K562 (cell line): ENCODE results near the gene PIERCE2. TPM values are rescaled to one million over a fixed set of nuclear protein-coding genes. Genes with fewer than 3 reads are reported as not detected.
A peak's percentile ranks its signal among the peaks of the same experiment; 100 is the strongest.

ENCODE experiments used
- ATAC-seq: fragments of 200-7000 bp; cut with Tn5 transposase; 3 replicates; pipeline ENCODE4 v1.9.1; 2020; ENCODE audit warnings: moderate library complexity
- BruUV-seq: library from RNA; stranded (reverse); fragments of 400-500 nt; replicated peaks from 2 replicates; lab custom pipeline; 2021; lab: Mats Ljungman, UMichigan
- CTCF ChIA-PET: fragments of 300-600 bp; formaldehyde crosslinking; extraction: SDS; loops from one replicate; lab custom pipeline; 2021; ENCODE audit warnings: low intra/inter-chr PET ratio; lab: Yijun Ruan, JAX
- POLR2A ChIA-PET: fragments of 300-600, 350-650 bp; sonication (Branson Sonifier 250); formaldehyde crosslinking; extraction: SDS; loops from one replicate; lab custom pipeline; 2021; ENCODE audit warnings: antibody characterized with exemption, inconsistent platforms; lab: Yijun Ruan, JAX
- DNase-seq, 4 experiments: peaks; one replicate each; pipeline versions ENCODE4 v3.0.0 to v3.0.0-alpha.2; 2011 to 2018; ENCODE audit warnings: low spot score in 3 of 4, mixed read lengths in 3 of 4; ENCODE audit errors: extremely low read depth in 1 of 4
- FAIRE-seq: peaks from 2 replicates; lab custom pipeline; 2011; peaks lifted over from hg19 to GRCh38; lab: Jason Lieb, UNC
- H2AFZ ChIP-seq: 2 replicates; pipeline ENCODE4 v1.6.0; 2011; ENCODE audit warnings: low read depth, low read length, control low read depth, inconsistent platforms
- H3K27ac ChIP-seq: fragments of 200-600 bp; 3 replicates; pipeline ENCODE4 v1.8.0; 2011; ENCODE audit warnings: low read depth, mild to moderate bottlenecking, control low read depth, inconsistent platforms, low read length, moderate library complexity, mixed read lengths; ENCODE audit errors: extremely low read depth
- H3K27me3 ChIP-seq, 2 experiments: fragments of 300-600 bp in 1 of 2; 2 replicates in 1 of 2; 3 replicates in 1 of 2; pipeline versions ENCODE4 v1.6.0 to v1.8.0; 2011; ENCODE audit warnings: inconsistent platforms in 2 of 2, low read length in 2 of 2, mild to moderate bottlenecking in 1 of 2, mixed read lengths in 1 of 2, moderate library complexity in 1 of 2; ENCODE audit not compliant: control insufficient read depth in 2 of 2, insufficient read depth in 2 of 2
- H3K36me3 ChIP-seq: fragments of 300-600 bp; 3 replicates; pipeline ENCODE4 v1.8.0; 2011; ENCODE audit warnings: mild to moderate bottlenecking, low read length, inconsistent platforms; ENCODE audit not compliant: control insufficient read depth, insufficient read depth
- H3K4me1 ChIP-seq, 2 experiments: fragments of 200-600 bp in 1 of 2; replicated peaks in 1 of 2; 2 replicates in 1 of 2; 3 replicates in 1 of 2; pipeline versions ENCODE4 v1.5.1 to v1.8.0; 2011; ENCODE audit warnings: inconsistent platforms in 2 of 2, low read length in 2 of 2, mild to moderate bottlenecking in 1 of 2, mixed read lengths in 1 of 2, moderate library complexity in 1 of 2; ENCODE audit not compliant: control insufficient read depth in 2 of 2, insufficient read depth in 2 of 2
- H3K4me2 ChIP-seq: 2 replicates; pipeline ENCODE4 v1.6.1; 2011; ENCODE audit warnings: low read length, control low read depth, inconsistent platforms, mixed read lengths; ENCODE audit not compliant: insufficient read depth
- H3K4me3 ChIP-seq: fragments of 200-600 bp; sonication (generic), shearing (Covaris generic); 2 replicates; pipeline ENCODE4 v1.5.1; 2016; ENCODE audit warnings: control low read depth, inconsistent platforms
- H3K79me2 ChIP-seq: fragments of 200-600 bp; 3 replicates; pipeline ENCODE4 v1.8.0; 2011; ENCODE audit warnings: low read length, inconsistent platforms; ENCODE audit not compliant: control insufficient read depth, insufficient read depth
- H3K9ac ChIP-seq, 2 experiments: 2 replicates each; pipeline versions ENCODE4 v1.6.0 to v1.6.1; 2011; ENCODE audit warnings: low read depth in 2 of 2, low read length in 2 of 2, control low read depth in 1 of 2, inconsistent platforms in 1 of 2, mild to moderate bottlenecking in 1 of 2, mixed read lengths in 1 of 2; ENCODE audit not compliant: insufficient read depth in 1 of 2
- H3K9me1 ChIP-seq: one replicate; pipeline ENCODE4 v1.6.0; 2011; ENCODE audit warnings: inconsistent platforms, mild to moderate bottlenecking, low read length, moderate library complexity; ENCODE audit not compliant: control insufficient read depth, insufficient read depth
- H3K9me3 ChIP-seq: replicated peaks from 2 replicates; pipeline ENCODE4 v1.5.1; 2011; ENCODE audit warnings: low read depth, low read length, inconsistent platforms; ENCODE audit not compliant: control insufficient read depth, insufficient read depth
- H4K20me1 ChIP-seq: replicated peaks from 2 replicates; pipeline ENCODE4 v1.6.1; 2011; ENCODE audit warnings: low read length, inconsistent platforms, mixed read lengths; ENCODE audit not compliant: control insufficient read depth, insufficient read depth
- ETS2 ChIP-seq: IDR thresholded peaks from 2 replicates; pipeline ENCODE4 v1.6.1; 2016; ENCODE audit warnings: borderline replicate concordance, missing genetic modification characterization, mild to moderate bottlenecking, moderate library complexity, missing compliant biosample characterization; ENCODE audit not compliant: poor library complexity, severe bottlenecking
- SIX5 ChIP-seq, 2 experiments: IDR thresholded peaks; 2 replicates each; pipeline ENCODE4 v1.6.1; 2011; ENCODE audit warnings: low read length in 2 of 2, borderline replicate concordance in 1 of 2, low read depth in 1 of 2, mild to moderate bottlenecking in 1 of 2, moderate library complexity in 1 of 2; ENCODE audit not compliant: insufficient read depth in 1 of 2
- ZNF121 ChIP-seq: sonication (generic); formaldehyde crosslinking; conservative IDR thresholded peaks from 2 replicates; pipeline ENCODE4 v1.8.0; 2022; ENCODE audit warnings: missing genetic modification reagents
- WGBS: fragments of 100-300 bp; shearing (Covaris generic); methylation state at CpG from one replicate; pipeline ENCODE4 v1.1.6; 2016; ENCODE audit warnings: low coverage, mixed read lengths; ENCODE audit not compliant: insufficient coverage; ENCODE audit errors: missing lambda C conversion rate; 5-methylcytosine and 5-hydroxymethylcytosine counted together
- in situ Hi-C: fragments of 300-500 bp; cut with MboI; formaldehyde crosslinking; loops from 4 replicates; pipeline ENCODE4 v1.15.0; 2018; ENCODE audit warnings: inconsistent platforms, mixed read lengths
- intact Hi-C: fragments of 100-400 bp; cut with micrococcal nuclease; formaldehyde crosslinking; loops from 2 replicates; pipeline ENCODE4 v1.14.2; 2022
- polyA plus RNA-seq, 8 experiments: library from polyadenylated mRNA; depleted of rRNA in 4 of 8; stranded (reverse) in 5 of 8; unstranded in 3 of 8; fragments of >200 nt; fragmentation: Nextera tagmentation in 2 of 8; fragmentation: Illumina TruSeq in 1 of 8; extraction: Ambion mirVana in 2 of 8; extraction: Trizol in 1 of 8; gene quantifications; 2 replicates each; pipeline versions ENCODE4 v1.2.1 to v1.2.3, GENCODE V29; 2011 to 2014; ENCODE audit warnings: inconsistent platforms in 1 of 8, missing spikeins in 1 of 8
- total RNA-seq, 7 experiments: library from RNA; depleted of rRNA in 6 of 7; stranded (reverse); fragments of >200 nt in 6 of 7; fragmentation: Illumina TruSeq in 2 of 7; extraction: Trizol in 2 of 7; gene quantifications; 2 replicates each; pipeline versions ENCODE4 v1.2.1 to v1.2.3, GENCODE V29; 2011 to 2021; ENCODE audit warnings: low replicate concordance in 1 of 7
- TF ChIP-seq, protein P1 (sequence below): sonication (generic); formaldehyde crosslinking; IDR thresholded peaks from 2 replicates; pipeline ENCODE4 v1.8.1; 2023; ENCODE audit warnings: mild to moderate bottlenecking, missing genetic modification reagents
- TF ChIP-seq, protein P2 (sequence below): fragments of 200-600 bp; sonication (generic); IDR thresholded peaks from one replicate; pipeline ENCODE4 v1.6.1; 2012; ENCODE audit warnings: mild to moderate bottlenecking, low read depth, low read length, inconsistent platforms
- TF ChIP-seq, protein P3 (sequence below): fragments of 450-650 bp; formaldehyde crosslinking; conservative IDR thresholded peaks from 2 replicates; pipeline ENCODE4 v1.4.0; 2022; ENCODE audit warnings: mild to moderate bottlenecking, missing genetic modification characterization

The PIERCE2 gene
- total and polyA plus RNA-seq, 9 of the 15 experiments (the other 6 are each of a cell fraction or from before 2014, with no cell fraction given), result 2.9 to 4.8 (median 4.0) TPM

DNA sequence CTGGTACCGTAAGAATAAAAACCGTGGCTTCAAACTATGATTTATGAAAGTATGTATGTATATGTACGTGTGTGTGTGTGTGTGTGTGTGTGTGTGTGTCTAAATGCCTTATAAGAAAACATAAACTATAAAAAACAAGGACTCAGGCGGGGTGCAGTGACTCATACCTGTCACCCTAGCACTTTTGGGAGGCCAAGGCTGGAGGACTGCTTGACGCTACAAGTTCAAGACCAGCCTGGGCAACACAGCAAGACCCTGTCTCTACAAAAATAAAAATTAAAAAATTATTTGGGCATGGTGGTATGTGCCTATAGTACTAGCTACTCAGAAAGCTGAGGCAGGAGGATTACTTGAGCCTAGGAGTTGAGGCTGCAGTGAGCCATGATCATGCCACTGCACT lies 29.2 kb upstream of the PIERCE2 start:
- Histone ChIP-seq H3K36me3 (peaks cover 66% of the 10 kb centered on the region), H3K4me2 (no peak overlapping the region), H3K9ac (no peak overlapping the region), H3K4me3 (no peak overlapping the region), H3K79me2 (no peaks in the 10 kb centered on the region), H3K27ac (no peak overlapping the region), H4K20me1 (no peaks in the 10 kb centered on the region), H3K9me3 (no peaks in the 10 kb centered on the region), H3K9me1 (no peaks in the 10 kb centered on the region), H2AFZ (no peak overlapping the region), H3K27me3 (no peaks in the 10 kb centered on the region), H3K4me1 (no peaks in the 10 kb centered on the region)
- DNase-seq (no peak), FAIRE-seq (no peak), ATAC-seq (no peak)
- ChIA-PET CTCF (no interaction called here), POLR2A (no interaction called here)
- intact Hi-C loops (no loop called here), in situ Hi-C loops (no loop called here)
- BruUV-seq, result no TSS peak
- TF ChIP-seq, protein P1, sequence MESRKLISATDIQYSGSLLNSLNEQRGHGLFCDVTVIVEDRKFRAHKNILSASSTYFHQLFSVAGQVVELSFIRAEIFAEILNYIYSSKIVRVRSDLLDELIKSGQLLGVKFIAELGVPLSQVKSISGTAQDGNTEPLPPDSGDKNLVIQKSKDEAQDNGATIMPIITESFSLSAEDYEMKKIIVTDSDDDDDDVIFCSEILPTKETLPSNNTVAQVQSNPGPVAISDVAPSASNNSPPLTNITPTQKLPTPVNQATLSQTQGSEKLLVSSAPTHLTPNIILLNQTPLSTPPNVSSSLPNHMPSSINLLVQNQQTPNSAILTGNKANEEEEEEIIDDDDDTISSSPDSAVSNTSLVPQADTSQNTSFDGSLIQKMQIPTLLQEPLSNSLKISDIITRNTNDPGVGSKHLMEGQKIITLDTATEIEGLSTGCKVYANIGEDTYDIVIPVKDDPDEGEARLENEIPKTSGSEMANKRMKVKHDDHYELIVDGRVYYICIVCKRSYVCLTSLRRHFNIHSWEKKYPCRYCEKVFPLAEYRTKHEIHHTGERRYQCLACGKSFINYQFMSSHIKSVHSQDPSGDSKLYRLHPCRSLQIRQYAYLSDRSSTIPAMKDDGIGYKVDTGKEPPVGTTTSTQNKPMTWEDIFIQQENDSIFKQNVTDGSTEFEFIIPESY, result peak; percentile 64; the same call in 1 of the 2 replicates
- TF ChIP-seq, protein P2, sequence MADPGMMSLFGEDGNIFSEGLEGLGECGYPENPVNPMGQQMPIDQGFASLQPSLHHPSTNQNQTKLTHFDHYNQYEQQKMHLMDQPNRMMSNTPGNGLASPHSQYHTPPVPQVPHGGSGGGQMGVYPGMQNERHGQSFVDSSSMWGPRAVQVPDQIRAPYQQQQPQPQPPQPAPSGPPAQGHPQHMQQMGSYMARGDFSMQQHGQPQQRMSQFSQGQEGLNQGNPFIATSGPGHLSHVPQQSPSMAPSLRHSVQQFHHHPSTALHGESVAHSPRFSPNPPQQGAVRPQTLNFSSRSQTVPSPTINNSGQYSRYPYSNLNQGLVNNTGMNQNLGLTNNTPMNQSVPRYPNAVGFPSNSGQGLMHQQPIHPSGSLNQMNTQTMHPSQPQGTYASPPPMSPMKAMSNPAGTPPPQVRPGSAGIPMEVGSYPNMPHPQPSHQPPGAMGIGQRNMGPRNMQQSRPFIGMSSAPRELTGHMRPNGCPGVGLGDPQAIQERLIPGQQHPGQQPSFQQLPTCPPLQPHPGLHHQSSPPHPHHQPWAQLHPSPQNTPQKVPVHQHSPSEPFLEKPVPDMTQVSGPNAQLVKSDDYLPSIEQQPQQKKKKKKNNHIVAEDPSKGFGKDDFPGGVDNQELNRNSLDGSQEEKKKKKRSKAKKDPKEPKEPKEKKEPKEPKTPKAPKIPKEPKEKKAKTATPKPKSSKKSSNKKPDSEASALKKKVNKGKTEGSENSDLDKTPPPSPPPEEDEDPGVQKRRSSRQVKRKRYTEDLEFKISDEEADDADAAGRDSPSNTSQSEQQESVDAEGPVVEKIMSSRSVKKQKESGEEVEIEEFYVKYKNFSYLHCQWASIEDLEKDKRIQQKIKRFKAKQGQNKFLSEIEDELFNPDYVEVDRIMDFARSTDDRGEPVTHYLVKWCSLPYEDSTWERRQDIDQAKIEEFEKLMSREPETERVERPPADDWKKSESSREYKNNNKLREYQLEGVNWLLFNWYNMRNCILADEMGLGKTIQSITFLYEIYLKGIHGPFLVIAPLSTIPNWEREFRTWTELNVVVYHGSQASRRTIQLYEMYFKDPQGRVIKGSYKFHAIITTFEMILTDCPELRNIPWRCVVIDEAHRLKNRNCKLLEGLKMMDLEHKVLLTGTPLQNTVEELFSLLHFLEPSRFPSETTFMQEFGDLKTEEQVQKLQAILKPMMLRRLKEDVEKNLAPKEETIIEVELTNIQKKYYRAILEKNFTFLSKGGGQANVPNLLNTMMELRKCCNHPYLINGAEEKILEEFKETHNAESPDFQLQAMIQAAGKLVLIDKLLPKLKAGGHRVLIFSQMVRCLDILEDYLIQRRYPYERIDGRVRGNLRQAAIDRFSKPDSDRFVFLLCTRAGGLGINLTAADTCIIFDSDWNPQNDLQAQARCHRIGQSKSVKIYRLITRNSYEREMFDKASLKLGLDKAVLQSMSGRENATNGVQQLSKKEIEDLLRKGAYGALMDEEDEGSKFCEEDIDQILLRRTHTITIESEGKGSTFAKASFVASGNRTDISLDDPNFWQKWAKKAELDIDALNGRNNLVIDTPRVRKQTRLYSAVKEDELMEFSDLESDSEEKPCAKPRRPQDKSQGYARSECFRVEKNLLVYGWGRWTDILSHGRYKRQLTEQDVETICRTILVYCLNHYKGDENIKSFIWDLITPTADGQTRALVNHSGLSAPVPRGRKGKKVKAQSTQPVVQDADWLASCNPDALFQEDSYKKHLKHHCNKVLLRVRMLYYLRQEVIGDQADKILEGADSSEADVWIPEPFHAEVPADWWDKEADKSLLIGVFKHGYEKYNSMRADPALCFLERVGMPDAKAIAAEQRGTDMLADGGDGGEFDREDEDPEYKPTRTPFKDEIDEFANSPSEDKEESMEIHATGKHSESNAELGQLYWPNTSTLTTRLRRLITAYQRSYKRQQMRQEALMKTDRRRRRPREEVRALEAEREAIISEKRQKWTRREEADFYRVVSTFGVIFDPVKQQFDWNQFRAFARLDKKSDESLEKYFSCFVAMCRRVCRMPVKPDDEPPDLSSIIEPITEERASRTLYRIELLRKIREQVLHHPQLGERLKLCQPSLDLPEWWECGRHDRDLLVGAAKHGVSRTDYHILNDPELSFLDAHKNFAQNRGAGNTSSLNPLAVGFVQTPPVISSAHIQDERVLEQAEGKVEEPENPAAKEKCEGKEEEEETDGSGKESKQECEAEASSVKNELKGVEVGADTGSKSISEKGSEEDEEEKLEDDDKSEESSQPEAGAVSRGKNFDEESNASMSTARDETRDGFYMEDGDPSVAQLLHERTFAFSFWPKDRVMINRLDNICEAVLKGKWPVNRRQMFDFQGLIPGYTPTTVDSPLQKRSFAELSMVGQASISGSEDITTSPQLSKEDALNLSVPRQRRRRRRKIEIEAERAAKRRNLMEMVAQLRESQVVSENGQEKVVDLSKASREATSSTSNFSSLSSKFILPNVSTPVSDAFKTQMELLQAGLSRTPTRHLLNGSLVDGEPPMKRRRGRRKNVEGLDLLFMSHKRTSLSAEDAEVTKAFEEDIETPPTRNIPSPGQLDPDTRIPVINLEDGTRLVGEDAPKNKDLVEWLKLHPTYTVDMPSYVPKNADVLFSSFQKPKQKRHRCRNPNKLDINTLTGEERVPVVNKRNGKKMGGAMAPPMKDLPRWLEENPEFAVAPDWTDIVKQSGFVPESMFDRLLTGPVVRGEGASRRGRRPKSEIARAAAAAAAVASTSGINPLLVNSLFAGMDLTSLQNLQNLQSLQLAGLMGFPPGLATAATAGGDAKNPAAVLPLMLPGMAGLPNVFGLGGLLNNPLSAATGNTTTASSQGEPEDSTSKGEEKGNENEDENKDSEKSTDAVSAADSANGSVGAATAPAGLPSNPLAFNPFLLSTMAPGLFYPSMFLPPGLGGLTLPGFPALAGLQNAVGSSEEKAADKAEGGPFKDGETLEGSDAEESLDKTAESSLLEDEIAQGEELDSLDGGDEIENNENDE, result no peak
- TF ChIP-seq ZNF121 (CRISPR knock-in tag) (peak; percentile 50), SIX5 (IDR thresholded peaks at IDR 0.05; ENCODE audit: borderline replicate concordance in 1 of 2, insufficient read depth in 1 of 2, low read depth in 1 of 2, low read length in 2 of 2) (no peak), ETS2 (no peak)
- TF ChIP-seq, protein P3, sequence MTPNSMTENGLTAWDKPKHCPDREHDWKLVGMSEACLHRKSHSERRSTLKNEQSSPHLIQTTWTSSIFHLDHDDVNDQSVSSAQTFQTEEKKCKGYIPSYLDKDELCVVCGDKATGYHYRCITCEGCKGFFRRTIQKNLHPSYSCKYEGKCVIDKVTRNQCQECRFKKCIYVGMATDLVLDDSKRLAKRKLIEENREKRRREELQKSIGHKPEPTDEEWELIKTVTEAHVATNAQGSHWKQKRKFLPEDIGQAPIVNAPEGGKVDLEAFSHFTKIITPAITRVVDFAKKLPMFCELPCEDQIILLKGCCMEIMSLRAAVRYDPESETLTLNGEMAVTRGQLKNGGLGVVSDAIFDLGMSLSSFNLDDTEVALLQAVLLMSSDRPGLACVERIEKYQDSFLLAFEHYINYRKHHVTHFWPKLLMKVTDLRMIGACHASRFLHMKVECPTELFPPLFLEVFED (CRISPR knock-in tag), result no peak
- WGBS, result 88% methylated on average over 5 of the region's 5 CpGs
